Measurements from ENCODE around the gene WDR5.

- TF ChIP-seq CTBP1 (IDR thresholded peaks at IDR 0.05; ENCODE audit: borderline replicate concordance) (no peak), ATF4 (CRISPR knock-in tag; IDR thresholded peaks at IDR 0.05) (no peak), POLR2A (conservative IDR thresholded peaks at IDR 0.05) (no peak), NFRKB (IDR thresholded peaks at IDR 0.05; ENCODE audit: low read depth) (no peak), EGR1 (conservative IDR thresholded peaks at IDR 0.05) (no peak), CTCF (IDR thresholded peaks at IDR 0.05 in 2 of 3, conservative IDR thresholded peaks at IDR 0.05 in 1 of 3; ENCODE audit: insufficient read depth in 2 of 3, low read depth in 1 of 3, low read length in 3 of 3) (no peak), ZKSCAN1 (IDR thresholded peaks at IDR 0.05; ENCODE audit: low read depth, low read length) (no peak)
Observed at GRCh38 chr9:134179918-134180785, 44.3 kb downstream of the WDR5 start.

Measured in K562 (cell line).